ENCODE results near the gene CHKA. TPM values are rescaled to one million over a fixed set of nuclear protein-coding genes. Genes with fewer than 3 reads are reported as not detected.

The CHKA gene
- total and polyA plus RNA-seq, 2 of the 4 experiments (the other 2 are of a cell fraction): 4.5 to 8.4 TPM

GRCh38 chr11:68050371-68050841 lies 70.8 kb downstream of the CHKA start:
- H2BK20ac ChIP-seq (ENCODE audit: low read depth, low read length): no peak overlapping the region
- no peaks in the 10 kb centered on the region for H3K27me3 ChIP-seq (ENCODE audit: control insufficient read depth, insufficient read depth, low read length)
- no peak overlapping the region for H4K5ac ChIP-seq (ENCODE audit: low read depth, low read length)
- no peak overlapping the region for H3K18ac ChIP-seq (ENCODE audit: low read depth, low read length)
- DNase-seq (no peak), ATAC-seq (ENCODE audit: low read depth) (no peak)
- POLR2A ChIA-PET (ENCODE audit: unreplicated experiment): no interaction called here
- intact Hi-C loops (cut with micrococcal nuclease) (no loop called here), dilution Hi-C loops (cut with HindIII; ENCODE audit: low sequenced_read_pairs, unreplicated experiment) (no loop called here), in situ Hi-C loops (cut with MboI; ENCODE audit: low sequenced_read_pairs) (no loop called here)
- no peaks in the 10 kb centered on the region for H3K4me1 ChIP-seq (ENCODE audit: control insufficient read depth, insufficient read depth, low read length)
- no peak overlapping the region for H3K23ac ChIP-seq (ENCODE audit: low read depth, low read length)
- H3K4me3 ChIP-seq (ENCODE audit: insufficient read depth, low read depth, low read length): no peak overlapping the region
- no peaks in the 10 kb centered on the region; the same call in none of the 2 replicates for H4K20me1 ChIP-seq (ENCODE audit: insufficient read depth, low read length)
- no peak overlapping the region for H3K4me2 ChIP-seq (ENCODE audit: low read depth, low read length)
- H3K56ac ChIP-seq (ENCODE audit: extremely low read depth, insufficient read depth, low read length): no peak overlapping the region
- peak overlapping the region; percentile 33 for H2AK9ac ChIP-seq (replicated peaks; ENCODE audit: low read depth, low read length, poor library complexity)
- H2BK5ac ChIP-seq (ENCODE audit: low read depth, low read length, poor library complexity, severe bottlenecking): no peak overlapping the region
- H3K9me3 ChIP-seq (ENCODE audit: control insufficient read depth, insufficient read depth, low read length): no peaks in the 10 kb centered on the region
- no peaks in the 10 kb centered on the region for H3K9me1 ChIP-seq (ENCODE audit: insufficient read depth, low read length)
- H3K4ac ChIP-seq (ENCODE audit: low read depth, low read length): no peak overlapping the region
- no peak overlapping the region for H2BK120ac ChIP-seq (ENCODE audit: low read depth, low read length)
- H3K9ac ChIP-seq (ENCODE audit: low read depth, low read length): no peak overlapping the region
- no peak overlapping the region for H2AK5ac ChIP-seq (ENCODE audit: low read depth, low read length)
- peaks cover 59% of the 10 kb centered on the region for H3K36me3 ChIP-seq (ENCODE audit: control insufficient read depth, insufficient read depth, low read length)
- CTCF ChIA-PET: no interaction called here
- no peak overlapping the region for H3K14ac ChIP-seq (replicated peaks; ENCODE audit: low read depth, low read length)
- peaks cover 0 to 11% of the 10 kb centered on the region in 2 experiments; a peak in 3 of 4 replicates for H3K79me1 ChIP-seq (ENCODE audit: low read depth in 1 of 2, low read length in 2 of 2)
- no peak for TF ChIP-seq MAFK (IDR thresholded peaks at IDR 0.05; ENCODE audit: low read depth, low read length)
- TF ChIP-seq ELK1 (IDR thresholded peaks at IDR 0.05; ENCODE audit: borderline replicate concordance, low read depth, low read length): no peak
- no peak for TF ChIP-seq MAZ (IDR thresholded peaks at IDR 0.05; ENCODE audit: borderline replicate concordance, low read depth, low read length)
- TF ChIP-seq RCOR1 (IDR thresholded peaks at IDR 0.05; ENCODE audit: insufficient replicate concordance, low read length): no peak
- no peak for TF ChIP-seq FOS (IDR thresholded peaks at IDR 0.05; ENCODE audit: low read depth, low read length)
- no peak for TF ChIP-seq BHLHE40 (IDR thresholded peaks at IDR 0.05; ENCODE audit: low read depth, low read length)
- no peak for TF ChIP-seq CHD1 (IDR thresholded peaks at IDR 0.05; ENCODE audit: low read depth, low read length)
- TF ChIP-seq CTCF (conservative IDR thresholded peaks at IDR 0.05; ENCODE audit: low read depth, low read length): no peak
- TF ChIP-seq USF2 (IDR thresholded peaks at IDR 0.05; ENCODE audit: low read depth, low read length): no peak
- no peak for TF ChIP-seq RFX5 (IDR thresholded peaks at IDR 0.05; ENCODE audit: low read depth, low read length)
- no peak for TF ChIP-seq CEBPB (IDR thresholded peaks at IDR 0.05; ENCODE audit: low read depth, low read length)
- no peak for TF ChIP-seq NFE2L2 (IDR thresholded peaks at IDR 0.05; ENCODE audit: low read depth, low read length)
- TF ChIP-seq POLR2A (IDR thresholded peaks at IDR 0.05; ENCODE audit: low read depth, low read length): no peak
- TF ChIP-seq SMC3 (IDR thresholded peaks at IDR 0.05; ENCODE audit: low read depth, low read length): no peak
- no peak for TF ChIP-seq MXI1 (IDR thresholded peaks at IDR 0.05; ENCODE audit: borderline replicate concordance, low read depth, low read length)
- TF ChIP-seq RAD21 (IDR thresholded peaks at IDR 0.05; ENCODE audit: low read length): no peak
- no peak overlapping the region for H4K91ac ChIP-seq (ENCODE audit: insufficient read depth, low read depth, low read length)
- no peak overlapping the region for H4K8ac ChIP-seq (ENCODE audit: low read depth in 2 of 2, low read length in 2 of 2)
- no peak overlapping the region for H3K27ac ChIP-seq (ENCODE audit: insufficient read depth, low read length)
- H2BK15ac ChIP-seq (ENCODE audit: low read depth, low read length): no peak overlapping the region
- no peak overlapping the region for H2AFZ ChIP-seq (replicated peaks; ENCODE audit: low read length, poor library complexity)
- BruUV-seq (replicated peaks): no TSS peak
- 89% methylated on average over 3 of the region's 18 CpGs; no CpG with 5 or more reads in 1 of the 2 experiments for WGBS, 2 experiments (ENCODE audit: extremely low coverage in 2 of 2, insufficient read length in 1 of 2)

Data from IMR-90 (cell line).